Stimulated activated CD4-positive, alpha-beta T cell treated with anti-CD3 and anti-CD28 coated beads, Interleukin-4, amount 100 ng/mL, for 24 hours (primary cell): ENCODE data around the gene SMTNL2.
"Not testable (repeated sequence)": the region's sequence is repeated elsewhere in the genome, so short reads cannot be mapped to it uniquely, and the experiment has no call there.

Experiments used
- DNase-seq: peaks from one replicate; pipeline ENCODE4 v3.0.0-alpha.2; 2020

SMTNL2 gene

GRCh38 chr17:4587195-4587594 lies 2.9 kb downstream of the SMTNL2 start:
- no peak for DNase-seq

GRCh38 chr17:4587803-4588202 lies 3.5 kb downstream of the SMTNL2 start:
- DNase-seq: no peak

GRCh38 chr17:4588391-4588790 lies 4.1 kb downstream of the SMTNL2 start:
- no peak for DNase-seq

- DNase-seq: no peak
Observed at GRCh38 chr17:4588898-4589625, 4.7 kb downstream of the SMTNL2 start.

- DNase-seq: not testable (repeated sequence)
Observed at GRCh38 chr17:4590042-4590441, 5.7 kb downstream of the SMTNL2 start.

GRCh38 chr17:4590981-4591453 lies 6.7 kb downstream of the SMTNL2 start:
- no peak for DNase-seq

GRCh38 chr17:4591529-4591928 lies 7.2 kb downstream of the SMTNL2 start:
- no peak for DNase-seq

GRCh38 chr17:4592240-4593005 lies 8.1 kb downstream of the SMTNL2 start:
- no peak for DNase-seq

- no peak for DNase-seq
Observed at GRCh38 chr17:4593021-4593421, 8.7 kb downstream of the SMTNL2 start.

- DNase-seq: no peak
Observed at GRCh38 chr17:4594406-4594805, 10.1 kb downstream of the SMTNL2 start.

GRCh38 chr17:4594931-4595684 lies 10.8 kb downstream of the SMTNL2 start:
- DNase-seq: peak; percentile 32

- not testable (repeated sequence) for DNase-seq
Observed at GRCh38 chr17:4595685-4596342, 11.5 kb downstream of the SMTNL2 start.

- DNase-seq: no peak
Observed at GRCh38 chr17:4596636-4597380, 12.5 kb downstream of the SMTNL2 start.

- no peak for DNase-seq
Observed at GRCh38 chr17:4597975-4598374, 13.6 kb downstream of the SMTNL2 start.

- DNase-seq: no peak
Observed at GRCh38 chr17:4598776-4599504, 14.6 kb downstream of the SMTNL2 start.

- no peak for DNase-seq
Observed at GRCh38 chr17:4599505-4600281, 15.4 kb downstream of the SMTNL2 start.

- DNase-seq: no peak
Observed at GRCh38 chr17:4600563-4600962, 16.2 kb downstream of the SMTNL2 start.

- DNase-seq: no peak
Observed at GRCh38 chr17:4601326-4601725, 17.0 kb downstream of the SMTNL2 start.

GRCh38 chr17:4602041-4602440 lies 17.7 kb downstream of the SMTNL2 start:
- DNase-seq: no peak

- no peak for DNase-seq
Observed at GRCh38 chr17:4604111-4604644, 19.8 kb downstream of the SMTNL2 start.
